PFSK-1 (cell line): Measurements from ENCODE around the gene CGB5.

Experiments used
- POLR2AphosphoS5 ChIP-seq: IDR thresholded peaks from 2 replicates; pipeline ENCODE4 v1.6.1; 2012; ENCODE audit warnings: low read depth, mild to moderate bottlenecking, control low read depth, low read length, moderate library complexity
- TF ChIP-seq, protein P1 (sequence below), 2 experiments: IDR thresholded peaks; 2 replicates each; pipeline versions ENCODE4 v1.6.1 to v1.8.0; 2011 to 2012; ENCODE audit warnings: low read depth in 2 of 2, low read length in 2 of 2, control low read depth in 1 of 2, inconsistent platforms in 1 of 2, mild to moderate bottlenecking in 1 of 2, moderate library complexity in 1 of 2; ENCODE audit not compliant: insufficient read depth in 1 of 2

DNA sequence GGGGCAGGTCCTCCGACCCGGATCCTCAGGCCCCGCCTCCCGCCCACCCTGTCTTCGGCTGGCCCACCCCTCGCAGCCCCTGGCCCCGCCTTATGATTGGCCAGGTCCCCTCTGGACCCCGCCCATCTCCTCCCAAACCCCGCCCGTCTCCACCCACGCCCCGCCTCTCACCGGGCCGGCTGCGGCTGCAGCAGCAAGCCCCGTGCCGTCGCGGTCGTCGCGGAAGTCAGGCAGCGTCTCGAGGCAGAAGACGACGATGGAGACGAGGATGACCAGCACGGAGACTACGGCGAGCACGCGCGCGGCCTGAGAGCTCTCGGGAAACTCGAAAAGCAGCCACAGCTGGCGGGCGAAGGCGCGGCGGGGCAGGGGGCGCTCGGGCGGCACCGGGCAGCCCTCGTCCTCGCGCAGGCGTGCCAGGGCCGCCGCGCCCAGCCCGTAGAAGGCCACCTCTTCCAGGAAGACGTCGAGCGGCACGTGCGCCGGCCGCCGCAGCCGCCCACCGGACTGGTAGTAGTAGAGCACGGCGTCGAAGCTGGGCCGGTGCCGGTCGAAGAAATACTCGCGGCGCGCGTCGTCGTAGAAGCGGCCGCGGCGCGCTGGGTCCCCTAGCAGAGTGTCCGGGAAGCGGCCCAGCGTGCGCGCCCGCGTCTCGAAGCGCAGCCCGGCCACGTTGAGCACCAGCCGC lies 28.4 kb downstream of the CGB5 start:
- TF ChIP-seq POLR2AphosphoS5, result no peak
- TF ChIP-seq, protein P1, sequence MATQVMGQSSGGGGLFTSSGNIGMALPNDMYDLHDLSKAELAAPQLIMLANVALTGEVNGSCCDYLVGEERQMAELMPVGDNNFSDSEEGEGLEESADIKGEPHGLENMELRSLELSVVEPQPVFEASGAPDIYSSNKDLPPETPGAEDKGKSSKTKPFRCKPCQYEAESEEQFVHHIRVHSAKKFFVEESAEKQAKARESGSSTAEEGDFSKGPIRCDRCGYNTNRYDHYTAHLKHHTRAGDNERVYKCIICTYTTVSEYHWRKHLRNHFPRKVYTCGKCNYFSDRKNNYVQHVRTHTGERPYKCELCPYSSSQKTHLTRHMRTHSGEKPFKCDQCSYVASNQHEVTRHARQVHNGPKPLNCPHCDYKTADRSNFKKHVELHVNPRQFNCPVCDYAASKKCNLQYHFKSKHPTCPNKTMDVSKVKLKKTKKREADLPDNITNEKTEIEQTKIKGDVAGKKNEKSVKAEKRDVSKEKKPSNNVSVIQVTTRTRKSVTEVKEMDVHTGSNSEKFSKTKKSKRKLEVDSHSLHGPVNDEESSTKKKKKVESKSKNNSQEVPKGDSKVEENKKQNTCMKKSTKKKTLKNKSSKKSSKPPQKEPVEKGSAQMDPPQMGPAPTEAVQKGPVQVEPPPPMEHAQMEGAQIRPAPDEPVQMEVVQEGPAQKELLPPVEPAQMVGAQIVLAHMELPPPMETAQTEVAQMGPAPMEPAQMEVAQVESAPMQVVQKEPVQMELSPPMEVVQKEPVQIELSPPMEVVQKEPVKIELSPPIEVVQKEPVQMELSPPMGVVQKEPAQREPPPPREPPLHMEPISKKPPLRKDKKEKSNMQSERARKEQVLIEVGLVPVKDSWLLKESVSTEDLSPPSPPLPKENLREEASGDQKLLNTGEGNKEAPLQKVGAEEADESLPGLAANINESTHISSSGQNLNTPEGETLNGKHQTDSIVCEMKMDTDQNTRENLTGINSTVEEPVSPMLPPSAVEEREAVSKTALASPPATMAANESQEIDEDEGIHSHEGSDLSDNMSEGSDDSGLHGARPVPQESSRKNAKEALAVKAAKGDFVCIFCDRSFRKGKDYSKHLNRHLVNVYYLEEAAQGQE (IDR thresholded peaks at IDR 0.05; ENCODE audit: insufficient read depth in 1 of 2, low read depth in 2 of 2, low read length in 2 of 2), result no peak
